HG03097 (cell line): ENCODE data around the gene LHX2.

Experiments used
- ATAC-seq: cut with Tn5 transposase; IDR thresholded peaks from one replicate; pipeline ENCODE4 v1.9.1; 2021; ENCODE audit not compliant: unreplicated experiment, low FRiP score

Gene LHX2

DNA sequence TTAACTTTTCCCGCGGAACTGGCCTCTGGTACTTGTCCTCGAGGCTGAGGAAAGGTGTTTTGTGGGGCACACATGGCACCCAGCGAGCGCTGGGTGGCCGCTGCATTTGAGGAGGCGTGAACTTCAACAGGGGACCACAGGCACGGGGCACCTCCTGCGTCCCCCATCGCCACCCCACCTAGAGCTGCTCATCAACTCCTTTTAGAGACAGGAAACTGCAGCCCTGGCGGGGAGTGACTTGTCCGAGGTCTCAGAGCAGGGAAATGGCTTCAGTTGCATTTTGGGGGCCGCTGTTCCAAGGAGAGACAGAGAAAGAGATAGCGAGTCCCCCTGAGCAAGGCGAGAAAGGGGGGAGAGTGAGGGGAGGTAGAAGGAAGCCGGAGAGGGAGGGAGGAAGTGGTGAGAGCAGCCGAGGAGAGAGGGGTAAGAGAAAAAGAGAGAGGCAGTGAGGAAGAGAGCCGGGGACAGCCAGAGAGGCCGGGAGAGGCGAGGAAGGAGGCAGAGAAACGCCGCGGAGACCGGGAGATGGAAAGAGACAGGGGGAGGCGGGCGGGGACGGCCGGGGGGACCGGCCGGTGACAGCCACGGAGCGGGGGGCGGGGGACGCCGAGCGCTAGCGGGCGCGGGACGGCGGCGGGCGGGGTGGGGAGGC lies 12.5 kb upstream of the LHX2 start:
- no peak for ATAC-seq

DNA sequence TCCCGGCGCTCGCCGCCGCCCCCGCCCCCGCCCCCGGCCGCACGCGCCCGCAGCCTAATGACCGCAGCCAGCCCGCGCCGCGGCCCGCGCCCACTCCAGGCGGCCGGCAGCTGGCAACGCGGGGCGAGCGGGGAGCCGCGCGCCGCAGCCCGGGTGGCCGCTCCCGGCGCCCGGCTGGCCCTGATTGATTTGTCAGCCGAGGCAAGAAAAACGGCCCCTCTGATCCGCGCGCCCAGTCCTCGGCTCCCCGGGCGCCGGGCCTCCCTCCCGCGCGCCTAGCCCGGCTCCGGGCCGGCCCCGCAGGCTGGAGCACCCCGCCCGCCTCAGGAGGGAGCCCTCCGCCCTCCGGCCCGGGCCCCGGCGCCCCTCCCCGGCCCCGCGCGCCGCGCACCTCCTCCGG lies 11.9 kb upstream of the LHX2 start:
- ATAC-seq = no peak

DNA sequence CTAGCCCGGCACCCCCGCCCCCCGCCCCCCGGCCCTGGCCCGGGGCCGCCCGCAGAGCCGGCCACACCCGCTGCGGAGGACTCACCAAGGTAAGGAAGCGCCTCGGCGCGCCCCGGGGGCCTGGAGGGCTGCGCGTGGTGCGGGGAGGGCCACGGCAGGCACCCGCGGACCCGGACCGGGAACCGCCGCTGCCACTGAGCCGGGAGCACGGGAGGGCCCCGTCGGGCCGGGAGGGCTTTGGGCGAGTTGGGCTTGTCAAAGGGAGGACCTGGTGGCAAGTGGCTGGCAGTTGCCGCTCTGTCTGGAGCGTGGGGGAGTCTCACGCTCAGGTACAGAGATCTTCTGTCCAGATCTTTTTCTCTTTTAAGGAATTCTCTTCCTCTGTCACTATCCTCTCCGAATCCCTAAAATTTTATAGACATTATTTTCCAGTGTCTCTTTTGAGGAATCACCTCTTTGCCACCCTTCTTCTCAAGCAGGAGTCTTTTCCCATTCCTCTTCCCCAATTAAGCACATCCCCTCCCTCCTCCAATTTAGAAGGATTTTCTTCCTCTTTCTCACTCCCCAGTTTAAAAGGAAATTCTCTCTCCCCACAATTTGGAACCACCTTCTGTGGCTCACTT lies 11.3 kb upstream of the LHX2 start:
- no peak for ATAC-seq

DNA sequence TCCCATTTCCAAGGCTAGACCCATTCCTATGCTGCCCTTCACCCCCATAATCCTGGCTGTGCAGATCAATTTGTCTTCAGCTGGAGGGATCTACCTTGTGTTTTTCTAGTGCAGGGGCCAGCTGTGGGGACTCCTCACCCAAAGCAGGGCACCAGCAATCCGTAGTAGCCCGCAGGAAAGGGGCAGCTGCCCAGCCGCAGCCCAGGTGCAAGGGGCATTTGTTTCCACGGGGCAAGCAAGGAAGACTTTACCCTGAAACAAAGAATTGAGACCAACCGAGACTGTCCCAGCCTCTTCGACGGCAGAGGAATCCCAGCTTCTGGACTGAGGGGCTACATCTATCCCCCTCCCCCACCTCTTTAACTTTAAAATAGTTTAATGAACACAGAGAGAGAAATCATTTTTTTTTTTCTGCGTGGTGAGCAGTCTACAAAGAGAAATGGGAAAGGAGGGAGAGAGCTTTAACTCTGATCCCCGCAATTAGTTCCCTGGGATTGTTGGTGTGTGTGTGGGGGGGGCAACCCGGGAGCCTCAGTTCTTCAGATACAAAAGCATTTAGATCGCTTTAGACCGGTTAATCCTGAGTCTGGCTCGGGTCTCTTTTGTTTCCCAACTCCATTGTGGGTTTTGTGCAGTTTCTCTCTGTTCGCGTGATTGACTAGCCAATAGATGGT lies 10.6 kb upstream of the LHX2 start:
- ATAC-seq = no peak

DNA sequence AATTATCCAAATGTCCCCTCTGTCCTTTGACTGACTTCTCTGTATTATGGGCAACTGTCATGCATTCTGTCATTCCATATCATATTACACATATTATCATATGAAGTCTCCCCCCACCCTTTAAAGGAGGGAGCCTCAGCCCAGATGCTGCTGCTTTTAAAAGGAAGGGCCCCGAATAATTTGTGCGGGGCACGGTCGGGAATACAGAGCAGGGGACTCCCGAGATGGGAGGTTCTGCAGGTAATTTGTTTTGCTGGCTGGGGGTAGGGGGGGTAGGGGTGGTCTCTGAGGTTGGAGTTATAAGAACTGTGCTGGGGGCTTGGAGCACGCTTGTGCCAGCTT lies 10.1 kb upstream of the LHX2 start:
- no peak for ATAC-seq

DNA sequence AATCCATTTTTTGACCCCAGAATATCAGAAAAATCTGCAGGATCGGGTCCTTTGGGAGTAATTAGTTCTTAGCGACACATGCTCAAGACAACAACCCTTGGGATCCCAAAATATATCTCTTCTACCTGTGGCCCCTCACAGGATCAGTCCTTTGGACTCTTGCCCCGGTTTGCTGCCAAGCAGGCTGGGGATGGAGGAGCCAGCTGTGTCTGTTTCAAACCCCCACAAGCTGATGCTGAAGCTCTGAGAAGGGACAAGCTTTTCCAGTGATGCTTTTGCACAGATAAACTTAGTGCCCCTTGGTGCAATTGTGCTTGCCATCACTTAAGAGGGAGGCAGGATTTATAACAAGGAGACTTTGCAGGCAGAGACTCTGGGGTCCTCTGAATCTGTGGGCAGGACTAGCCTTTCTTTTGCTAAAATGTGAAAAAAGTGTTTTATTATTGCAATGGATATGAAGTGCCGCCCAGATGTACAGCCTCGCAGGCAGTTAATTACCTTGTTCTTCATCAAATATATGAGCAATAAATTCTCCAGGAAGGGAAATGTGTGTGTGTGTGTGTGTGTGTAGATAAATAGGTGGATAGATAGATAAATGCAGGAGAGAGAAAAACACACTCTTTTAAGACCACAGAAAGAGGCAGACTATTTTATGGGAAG lies 9.6 kb upstream of the LHX2 start:
- no peak for ATAC-seq

DNA sequence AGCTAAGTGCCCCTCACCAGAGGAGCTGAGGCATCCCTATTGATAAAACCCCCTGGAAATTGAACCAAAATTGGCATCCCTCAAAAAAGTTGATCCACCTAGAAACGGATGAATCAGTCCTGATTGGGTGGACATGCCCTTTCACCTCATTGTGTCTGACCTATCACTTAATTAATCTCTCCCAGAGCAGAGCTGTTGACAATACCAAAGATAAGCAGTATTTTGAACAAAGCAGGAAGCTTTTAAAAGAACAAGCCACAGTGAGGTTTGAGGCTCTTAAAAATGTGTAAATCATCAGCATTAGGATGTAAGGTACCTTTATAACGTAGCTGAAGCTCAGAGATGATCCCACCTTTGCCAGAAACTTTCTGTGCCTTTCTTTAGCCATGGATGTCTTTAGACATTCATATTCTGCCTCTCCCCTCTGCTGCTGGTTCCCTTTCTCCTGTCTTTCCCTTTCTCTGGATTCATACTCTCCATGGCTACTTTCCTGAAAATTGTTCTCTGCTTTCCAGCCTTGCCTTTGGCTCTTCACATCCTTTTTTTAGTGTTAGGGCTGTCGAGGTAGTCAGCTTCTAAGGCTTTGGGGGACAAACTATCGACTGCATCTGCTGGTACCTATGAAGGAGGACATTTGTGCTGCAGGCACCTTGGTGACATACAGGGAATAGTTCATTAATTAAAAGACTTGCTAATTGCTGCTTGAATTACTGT lies 7.8 kb upstream of the LHX2 start:
- ATAC-seq = no peak

DNA sequence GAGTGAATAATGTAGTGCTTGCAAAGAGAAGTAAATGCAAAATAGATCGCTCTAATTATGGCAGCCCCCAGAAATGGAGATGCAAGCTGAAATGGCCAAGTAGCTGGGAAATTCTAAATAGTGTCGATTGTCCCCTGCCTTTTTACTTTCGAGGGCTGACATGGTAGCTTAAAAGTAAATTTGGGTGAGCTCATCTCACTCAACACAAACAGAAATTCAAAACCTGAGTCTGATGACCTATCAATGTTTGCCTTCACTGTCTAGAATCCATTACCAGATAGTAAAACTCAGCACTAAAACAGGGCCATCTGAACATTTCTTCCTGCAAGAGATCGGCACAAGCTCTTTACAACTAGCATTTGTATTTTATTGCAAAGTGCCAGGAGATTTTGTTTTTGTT lies 7.0 kb upstream of the LHX2 start:
- no peak for ATAC-seq

DNA sequence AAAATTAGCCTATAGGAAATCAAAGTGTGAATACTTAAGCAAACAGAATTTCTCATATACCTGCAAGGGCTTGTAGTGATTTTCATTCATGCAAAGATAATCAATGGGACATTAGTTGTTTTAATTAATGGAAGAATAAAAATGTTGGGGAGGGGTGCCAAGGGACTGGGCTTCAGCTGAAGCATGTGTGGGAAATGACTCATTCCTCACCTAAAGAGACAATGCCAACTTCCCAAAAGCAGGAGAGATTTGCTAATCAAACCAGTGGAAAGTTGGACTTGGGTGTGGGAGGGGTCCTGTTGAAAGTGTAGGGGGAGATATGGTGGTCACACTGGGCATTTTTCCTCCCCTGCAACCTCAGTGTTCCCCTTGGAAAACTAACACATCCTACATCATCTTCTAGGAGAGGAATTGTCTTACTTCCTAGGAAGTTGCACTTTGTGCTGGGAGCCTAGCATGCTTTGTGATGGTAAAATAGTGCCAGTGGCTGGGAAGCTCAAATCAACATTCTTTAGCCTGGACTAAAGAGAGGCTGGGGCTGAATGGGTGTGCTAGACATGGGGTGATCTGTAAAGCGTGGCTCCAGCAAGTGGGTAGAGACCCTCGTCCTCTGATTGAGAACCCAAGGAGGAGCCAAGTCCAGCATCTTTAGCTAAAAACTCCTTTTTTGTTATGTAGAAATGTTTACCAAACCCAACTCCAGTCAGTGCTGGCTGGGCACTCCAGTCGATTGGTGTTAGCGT lies 6.4 kb upstream of the LHX2 start:
- no peak for ATAC-seq

DNA sequence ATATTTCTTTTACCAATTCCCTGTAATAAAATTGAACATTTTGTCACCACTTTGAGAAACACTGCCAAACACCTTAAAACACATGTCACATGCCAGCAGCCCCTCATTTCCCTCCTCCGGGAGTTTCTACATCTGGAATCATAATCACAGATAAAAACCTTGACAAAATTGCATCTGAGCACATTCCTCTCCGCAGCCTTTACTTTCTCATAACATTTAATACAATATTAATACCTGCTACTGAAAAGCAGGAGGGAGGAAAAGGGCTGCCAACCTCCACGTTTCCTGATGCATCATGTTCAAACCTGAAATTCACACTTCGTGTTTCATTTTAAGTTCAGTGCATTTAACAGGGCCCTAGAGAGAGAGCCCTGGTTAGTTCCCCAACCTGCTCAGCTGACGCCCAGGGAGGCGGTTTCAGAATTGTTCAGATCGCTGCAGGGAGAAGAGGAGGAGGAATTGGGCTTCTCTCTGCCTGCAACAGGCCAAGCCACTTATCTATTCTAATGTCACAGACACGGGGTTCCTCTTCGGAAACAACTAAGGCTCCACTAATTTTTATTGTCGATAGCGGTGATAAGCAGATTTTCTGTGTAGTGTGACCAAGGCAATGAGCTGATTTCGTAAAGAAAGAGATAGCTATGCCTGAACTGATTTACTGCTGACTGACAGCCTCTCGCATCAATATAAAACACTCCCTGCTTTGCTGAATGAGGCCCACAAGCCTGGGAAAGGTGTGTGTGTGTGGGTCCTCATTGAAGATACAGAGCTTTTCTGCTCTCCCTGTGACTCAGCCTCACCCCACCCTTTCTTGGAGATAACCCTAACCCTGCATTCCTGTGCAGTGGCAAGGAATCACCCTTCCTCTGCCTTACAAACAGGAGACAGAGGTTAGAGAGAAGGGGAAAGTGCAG lies 4.9 kb upstream of the LHX2 start:
- ATAC-seq = no peak

DNA sequence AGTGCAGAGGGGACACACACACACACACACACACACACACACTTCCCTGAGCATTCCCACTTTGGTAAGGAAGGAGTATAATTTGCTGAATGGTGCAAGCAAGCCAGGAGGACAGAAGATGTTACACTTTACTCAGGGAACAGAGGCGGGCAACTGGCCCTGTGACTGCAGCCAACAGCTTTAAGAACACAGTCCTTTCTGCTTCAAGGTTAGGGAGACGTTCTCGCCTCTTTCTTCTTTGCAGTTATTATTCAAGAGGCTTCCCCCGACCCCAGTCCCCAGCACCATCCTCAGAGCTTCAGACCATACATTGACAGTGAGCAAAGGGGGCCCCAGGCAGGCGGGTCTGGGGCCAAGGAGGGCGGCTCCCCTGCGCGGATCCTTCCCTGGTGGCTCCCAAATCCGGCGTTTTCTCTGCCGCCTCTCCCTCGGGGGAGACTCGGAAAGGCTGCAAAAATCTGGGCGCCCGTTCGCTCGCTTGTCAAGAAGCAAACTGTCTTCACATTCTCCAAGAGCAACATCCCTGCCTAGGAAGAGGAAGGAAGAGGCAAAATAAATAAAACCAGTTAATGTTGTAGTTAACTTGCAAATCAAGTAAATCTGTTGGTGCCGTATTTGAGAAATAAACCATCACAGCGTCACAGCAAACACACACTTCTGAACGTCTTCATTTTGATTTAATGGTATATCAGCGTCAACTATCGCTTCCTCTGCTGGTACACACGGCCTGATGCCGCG lies 3.8 kb upstream of the LHX2 start:
- no peak for ATAC-seq

DNA sequence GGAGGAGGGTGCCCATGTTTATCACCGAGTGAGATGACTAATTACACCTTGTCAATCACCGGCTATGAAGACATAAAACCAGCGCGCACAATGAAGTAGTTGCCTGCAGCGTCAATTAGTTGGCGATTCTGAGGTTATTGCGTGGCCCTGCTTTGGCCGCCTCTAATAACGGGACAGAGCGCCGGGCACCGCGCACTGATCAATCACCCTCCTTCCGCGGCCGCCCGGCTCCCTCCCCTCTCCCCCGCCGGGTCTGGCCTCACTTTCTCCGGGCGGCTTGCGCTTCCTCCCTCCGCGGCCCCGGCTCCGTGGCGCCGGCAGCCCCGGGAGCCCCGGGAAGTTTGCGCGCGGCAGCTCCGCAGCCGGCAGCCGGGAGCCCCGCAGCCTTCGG lies 3.3 kb upstream of the LHX2 start:
- no peak for ATAC-seq

DNA sequence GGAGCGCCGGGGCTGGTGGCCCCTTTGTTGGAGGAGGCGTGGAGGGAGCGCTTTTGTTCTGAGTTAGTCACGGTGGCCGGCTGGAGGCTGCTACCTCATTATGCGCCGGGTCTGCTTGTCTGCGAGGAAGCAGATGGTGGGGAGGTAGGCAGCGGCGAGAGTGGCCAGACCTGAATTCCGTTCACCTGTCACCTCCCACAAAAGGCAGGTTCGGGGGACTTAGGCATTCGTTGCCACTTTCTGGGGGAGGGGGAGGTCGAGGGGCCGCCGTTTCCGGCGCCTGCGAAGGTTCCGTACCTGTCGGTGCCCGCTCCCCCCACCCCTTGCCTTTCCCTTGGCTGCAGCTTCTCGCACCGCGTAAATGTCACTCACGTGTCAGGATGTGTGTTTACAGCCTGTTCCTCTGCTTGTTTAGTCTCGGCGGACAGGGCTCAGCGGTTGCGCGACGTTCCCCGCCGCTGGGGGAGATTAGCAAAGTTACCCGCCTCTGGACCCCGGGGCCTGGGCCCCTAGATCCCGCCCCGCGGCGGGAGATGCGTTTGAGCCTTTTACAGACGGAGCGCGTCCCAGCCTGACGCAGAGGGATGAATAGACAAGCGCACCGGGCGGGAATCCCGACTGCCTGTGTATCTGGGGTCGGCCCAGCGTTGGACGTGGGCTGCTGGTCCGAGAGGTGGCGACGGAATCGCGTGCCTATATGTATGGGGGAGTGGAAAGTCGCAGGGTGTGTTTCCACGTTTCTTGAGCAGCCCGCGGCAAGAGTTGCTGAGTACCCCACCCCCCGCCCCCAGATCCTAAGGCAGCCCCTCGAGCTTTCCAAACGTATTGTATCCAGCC lies 2.7 kb upstream of the LHX2 start:
- no peak for ATAC-seq

DNA sequence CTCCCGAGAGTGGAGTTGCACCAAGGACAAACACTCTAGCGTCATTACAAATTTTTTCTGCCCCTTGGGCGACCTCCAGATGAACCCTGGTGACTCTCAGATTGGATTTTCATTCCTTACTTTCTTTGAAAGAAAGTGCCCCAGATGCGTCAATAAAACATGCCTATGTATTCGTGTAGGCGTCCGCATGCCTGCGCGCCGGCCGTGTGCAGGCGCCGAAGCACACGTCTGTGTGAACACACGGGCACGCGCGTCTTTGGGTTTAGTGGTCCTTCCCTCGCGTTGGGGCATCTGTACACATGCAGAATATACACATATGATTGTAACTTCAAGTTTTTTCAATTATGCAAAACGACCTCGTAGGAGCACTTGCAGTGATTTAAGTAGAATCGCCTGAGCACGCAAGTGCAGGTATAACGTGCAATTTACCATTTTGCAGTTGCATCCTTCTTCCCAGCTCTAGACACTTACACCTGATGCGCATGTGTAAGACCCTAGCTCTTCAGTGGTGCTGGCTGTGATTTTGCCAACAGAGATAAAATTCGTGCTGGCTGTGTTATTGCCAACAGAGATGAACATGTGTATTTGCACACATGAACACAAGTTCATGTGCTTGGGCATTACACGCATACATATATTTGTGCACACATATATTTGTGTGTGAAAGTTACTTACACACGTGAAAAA lies 1.9 kb upstream of the LHX2 start:
- ATAC-seq = no peak

DNA sequence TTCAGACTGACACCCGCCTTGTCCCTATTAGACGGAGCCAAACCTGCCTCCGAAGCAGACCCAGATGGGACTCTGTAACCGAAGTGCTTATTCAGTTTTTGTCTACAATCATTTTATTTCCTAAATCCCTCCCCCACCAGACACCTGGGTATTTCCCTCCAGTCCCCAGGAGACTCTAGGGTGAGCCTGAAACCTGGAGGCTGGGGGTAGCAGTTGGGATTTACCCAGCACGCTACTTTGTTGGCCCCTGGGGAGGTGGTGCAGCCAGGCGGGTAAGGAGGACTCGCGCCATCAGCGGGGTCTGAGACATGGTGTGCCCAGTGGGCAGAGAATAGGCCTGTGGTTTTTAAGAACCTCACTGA lies 1.3 kb upstream of the LHX2 start:
- no peak for ATAC-seq

DNA sequence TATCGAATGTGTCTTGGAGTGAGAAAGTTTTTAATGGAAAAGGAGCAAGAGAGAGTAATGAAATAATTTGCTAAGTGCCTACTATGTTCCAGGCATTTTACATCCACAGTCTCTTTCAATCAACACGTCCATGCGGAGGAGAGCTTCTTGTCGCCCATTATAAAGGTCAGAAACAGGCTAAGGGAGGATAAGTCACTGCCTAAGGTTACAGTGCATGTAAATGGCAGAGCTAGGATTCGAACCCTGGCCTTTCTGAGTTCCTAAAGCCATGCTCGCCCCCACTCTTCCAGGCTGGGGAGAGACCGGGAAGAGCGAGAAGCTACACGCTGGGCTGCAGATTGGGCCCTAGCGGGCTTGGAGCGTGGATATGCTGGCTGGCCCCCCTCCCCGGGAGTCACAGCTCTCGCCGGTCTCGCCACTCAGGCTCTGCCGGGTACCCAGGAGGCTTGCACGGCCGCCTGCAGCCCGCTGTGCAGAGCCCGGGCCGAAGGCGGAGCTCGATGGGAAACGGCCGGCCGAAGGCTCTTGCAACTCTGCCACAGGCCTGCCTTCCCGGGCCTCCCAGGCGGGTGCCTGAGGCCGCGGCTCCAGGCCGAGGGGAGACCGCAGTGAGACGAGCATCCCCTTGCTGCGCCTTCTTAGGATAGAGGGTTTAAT lies 775 bp upstream of the LHX2 start:
- ATAC-seq = no peak
